Astrocyte (in vitro differentiated cells and primary cell): Measurements from ENCODE around the gene SPAG6. TPM values are rescaled to one million over a fixed set of nuclear protein-coding genes. Genes with fewer than 3 reads are reported as not detected.

Experiments
- DNase-seq: peaks from one replicate; pipeline ENCODE4 v3.0.0-alpha.2; 2010; ENCODE audit warnings: low read depth
- FAIRE-seq: peaks from 2 replicates; lab custom pipeline; 2011; peaks lifted over from hg19 to GRCh38; lab: Jason Lieb, UNC
- H2AFZ ChIP-seq: 2 replicates; pipeline ENCODE4 v1.6.0; 2012; ENCODE audit warnings: low read depth, low read length, inconsistent platforms
- H3K27ac ChIP-seq: 2 replicates; pipeline ENCODE4 v1.5.1; 2011; ENCODE audit warnings: low read depth, low read length, inconsistent platforms
- H3K27me3 ChIP-seq: 2 replicates; pipeline ENCODE4 v1.6.0; 2011; ENCODE audit warnings: low read length, inconsistent platforms; ENCODE audit not compliant: insufficient read depth
- H3K36me3 ChIP-seq: 2 replicates; pipeline ENCODE4 v1.5.1; 2011; ENCODE audit warnings: low read length, inconsistent platforms; ENCODE audit not compliant: insufficient read depth
- H3K4me1 ChIP-seq: 2 replicates; pipeline ENCODE4 v1.5.1; 2011; ENCODE audit warnings: low read length, inconsistent platforms; ENCODE audit not compliant: insufficient read depth
- H3K4me2 ChIP-seq: 2 replicates; pipeline ENCODE4 v1.6.0; 2012; ENCODE audit warnings: low read length, inconsistent platforms
- H3K4me3 ChIP-seq: 2 replicates; pipeline ENCODE4 v1.5.1; 2011; ENCODE audit warnings: low read depth, mild to moderate bottlenecking, low read length, inconsistent platforms; ENCODE audit not compliant: insufficient read depth
- H3K79me2 ChIP-seq: 2 replicates; pipeline ENCODE4 v1.6.0; 2012; ENCODE audit warnings: mild to moderate bottlenecking, low read length, inconsistent platforms; ENCODE audit not compliant: insufficient read depth
- H3K9ac ChIP-seq: 2 replicates; pipeline ENCODE4 v1.6.0; 2012; ENCODE audit warnings: mild to moderate bottlenecking, low read length, inconsistent platforms
- H3K9me3 ChIP-seq: 2 replicates; pipeline ENCODE4 v1.5.1; 2012; ENCODE audit warnings: low read depth, mild to moderate bottlenecking, low read length, inconsistent platforms; ENCODE audit not compliant: insufficient read depth
- H4K20me1 ChIP-seq: 2 replicates; pipeline ENCODE4 v1.6.0; 2012; ENCODE audit warnings: low read length, inconsistent platforms; ENCODE audit not compliant: insufficient read depth
- H3K27ac Mint-ChIP-seq: one replicate; pipeline ENCODE4 v1.8.0; 2021; ENCODE audit warnings: mild to moderate bottlenecking, mixed read lengths; ENCODE audit not compliant: unreplicated experiment
- H3K27me3 Mint-ChIP-seq: one replicate; pipeline ENCODE4 v1.8.0; 2021; ENCODE audit warnings: low read depth, mixed read lengths; ENCODE audit not compliant: unreplicated experiment
- H3K36me3 Mint-ChIP-seq: one replicate; pipeline ENCODE4 v1.8.0; 2021; ENCODE audit warnings: low read depth, mixed read lengths; ENCODE audit not compliant: unreplicated experiment
- H3K4me1 Mint-ChIP-seq: one replicate; pipeline ENCODE4 v1.8.0; 2021; ENCODE audit warnings: low read depth, mixed read lengths; ENCODE audit not compliant: unreplicated experiment
- H3K4me3 Mint-ChIP-seq: one replicate; pipeline ENCODE4 v1.8.0; 2021; ENCODE audit warnings: mild to moderate bottlenecking, moderate library complexity, mixed read lengths; ENCODE audit not compliant: unreplicated experiment
- H3K9me3 Mint-ChIP-seq: one replicate; pipeline ENCODE4 v1.8.0; 2021; ENCODE audit warnings: mild to moderate bottlenecking, mixed read lengths; ENCODE audit not compliant: unreplicated experiment
- EZH2 ChIP-seq: IDR thresholded peaks from 2 replicates; pipeline ENCODE4 v1.6.1; 2012; ENCODE audit warnings: mild to moderate bottlenecking, low read length, inconsistent platforms; ENCODE audit not compliant: insufficient read depth
- total RNA-seq: library from RNA; stranded (reverse); gene quantifications from 2 replicates; pipeline ENCODE4 v1.2.1, GENCODE V29; 2021
- TF ChIP-seq, protein P1 (sequence below): IDR thresholded peaks from 2 replicates; pipeline ENCODE4 v1.5.1; 2011; ENCODE audit warnings: low read depth, mild to moderate bottlenecking, inconsistent platforms, low read length, moderate library complexity; ENCODE audit not compliant: insufficient read depth

Gene SPAG6
- total RNA-seq, 1 donor from 2014 or later = not detected

DNA sequence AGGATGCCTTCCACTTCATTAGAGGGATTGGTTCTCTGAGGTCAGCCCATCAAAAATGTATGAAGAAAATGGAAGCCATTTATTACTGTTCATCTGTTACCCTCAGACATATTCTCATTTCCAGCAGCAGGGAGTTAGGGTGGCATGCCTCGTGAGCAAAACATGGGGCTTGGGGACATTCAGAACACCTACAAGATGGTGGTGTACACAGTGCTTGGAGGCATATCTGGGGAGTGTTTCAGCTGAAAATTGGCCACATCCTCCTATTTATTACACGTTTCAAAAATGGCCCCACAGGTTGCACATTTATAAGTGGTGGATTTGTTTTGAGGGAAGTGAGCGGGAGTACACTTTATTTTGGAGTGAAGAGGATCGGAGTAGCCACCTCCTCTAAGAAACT lies 93.4 kb downstream of the SPAG6 start:
- no peaks in the 10 kb centered on the region for H3K36me3 Mint-ChIP-seq
- Histone ChIP-seq H3K27ac (no peak overlapping the region), H3K79me2 (peaks cover 8% of the 10 kb centered on the region), H3K4me1 (peaks cover 30% of the 10 kb centered on the region), H2AFZ (no peak overlapping the region), H3K9ac (no peak overlapping the region), H3K27me3 (peaks cover 2% of the 10 kb centered on the region), H3K9me3 (no peaks in the 10 kb centered on the region), H4K20me1 (no peaks in the 10 kb centered on the region), H3K36me3 (no peaks in the 10 kb centered on the region), H3K4me2 (peak overlapping the region; percentile 96), H3K4me3 (no peak overlapping the region)
- FAIRE-seq (no peak), DNase-seq (no peak)
- peak overlapping the region; percentile 90 for H3K4me3 Mint-ChIP-seq
- H3K4me1 Mint-ChIP-seq = peaks cover 37% of the 10 kb centered on the region
- TF ChIP-seq, protein P1, sequence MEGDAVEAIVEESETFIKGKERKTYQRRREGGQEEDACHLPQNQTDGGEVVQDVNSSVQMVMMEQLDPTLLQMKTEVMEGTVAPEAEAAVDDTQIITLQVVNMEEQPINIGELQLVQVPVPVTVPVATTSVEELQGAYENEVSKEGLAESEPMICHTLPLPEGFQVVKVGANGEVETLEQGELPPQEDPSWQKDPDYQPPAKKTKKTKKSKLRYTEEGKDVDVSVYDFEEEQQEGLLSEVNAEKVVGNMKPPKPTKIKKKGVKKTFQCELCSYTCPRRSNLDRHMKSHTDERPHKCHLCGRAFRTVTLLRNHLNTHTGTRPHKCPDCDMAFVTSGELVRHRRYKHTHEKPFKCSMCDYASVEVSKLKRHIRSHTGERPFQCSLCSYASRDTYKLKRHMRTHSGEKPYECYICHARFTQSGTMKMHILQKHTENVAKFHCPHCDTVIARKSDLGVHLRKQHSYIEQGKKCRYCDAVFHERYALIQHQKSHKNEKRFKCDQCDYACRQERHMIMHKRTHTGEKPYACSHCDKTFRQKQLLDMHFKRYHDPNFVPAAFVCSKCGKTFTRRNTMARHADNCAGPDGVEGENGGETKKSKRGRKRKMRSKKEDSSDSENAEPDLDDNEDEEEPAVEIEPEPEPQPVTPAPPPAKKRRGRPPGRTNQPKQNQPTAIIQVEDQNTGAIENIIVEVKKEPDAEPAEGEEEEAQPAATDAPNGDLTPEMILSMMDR = no peak
- TF ChIP-seq EZH2 = no peak
- no peaks in the 10 kb centered on the region for H3K9me3 Mint-ChIP-seq
- H3K27ac Mint-ChIP-seq = no peak overlapping the region
- peaks cover 22% of the 10 kb centered on the region for H3K27me3 Mint-ChIP-seq

GRCh38 chr10:22442063-22442462 lies 96.8 kb downstream of the SPAG6 start:
- Mint-ChIP-seq H3K36me3 (no peaks in the 10 kb centered on the region), H3K27me3 (peaks cover 29% of the 10 kb centered on the region), H3K4me1 (peaks cover 15% of the 10 kb centered on the region), H3K9me3 (no peaks in the 10 kb centered on the region), H3K27ac (no peak overlapping the region), H3K4me3 (no peak overlapping the region)
- no peak for TF ChIP-seq EZH2
- TF ChIP-seq, protein P1 = no peak
- no peak overlapping the region for H3K9ac ChIP-seq
- H2AFZ ChIP-seq = no peak overlapping the region
- H4K20me1 ChIP-seq = no peaks in the 10 kb centered on the region
- H3K36me3 ChIP-seq = no peaks in the 10 kb centered on the region
- H3K9me3 ChIP-seq = no peaks in the 10 kb centered on the region
- peaks cover 8% of the 10 kb centered on the region for H3K79me2 ChIP-seq
- H3K4me1 ChIP-seq = peaks cover 12% of the 10 kb centered on the region
- H3K4me3 ChIP-seq = no peak overlapping the region
- no peak overlapping the region for H3K27ac ChIP-seq
- peaks cover 2% of the 10 kb centered on the region for H3K27me3 ChIP-seq
- DNase-seq (no peak), FAIRE-seq (no peak)
- no peak overlapping the region for H3K4me2 ChIP-seq

- no peak overlapping the region for H3K4me3 Mint-ChIP-seq
- peaks cover 29% of the 10 kb centered on the region for H3K27me3 Mint-ChIP-seq
- Histone ChIP-seq H3K4me1 (peaks cover 9% of the 10 kb centered on the region), H3K27me3 (peaks cover 2% of the 10 kb centered on the region), H3K9ac (no peak overlapping the region), H3K4me3 (no peak overlapping the region), H3K27ac (no peak overlapping the region), H3K79me2 (peaks cover 8% of the 10 kb centered on the region), H3K36me3 (no peaks in the 10 kb centered on the region), H4K20me1 (no peaks in the 10 kb centered on the region), H3K9me3 (no peaks in the 10 kb centered on the region), H3K4me2 (no peak overlapping the region), H2AFZ (no peak overlapping the region)
- FAIRE-seq (no peak), DNase-seq (no peak)
- TF ChIP-seq, protein P1 = no peak
- no peaks in the 10 kb centered on the region for H3K9me3 Mint-ChIP-seq
- H3K27ac Mint-ChIP-seq = no peak overlapping the region
- H3K4me1 Mint-ChIP-seq = peaks cover 15% of the 10 kb centered on the region
- H3K36me3 Mint-ChIP-seq = no peaks in the 10 kb centered on the region
Observed at GRCh38 chr10:22442468-22442867, 97.2 kb downstream of the SPAG6 start.
